ENCODE measurements around the gene SIT1. TPM values are rescaled to one million over a fixed set of nuclear protein-coding genes. Genes with fewer than 3 reads are reported as not detected.

SIT1 gene
- total and polyA plus RNA-seq, 5 donors from 2014 or later: 76.9 to 346 (median 287) TPM

DNA sequence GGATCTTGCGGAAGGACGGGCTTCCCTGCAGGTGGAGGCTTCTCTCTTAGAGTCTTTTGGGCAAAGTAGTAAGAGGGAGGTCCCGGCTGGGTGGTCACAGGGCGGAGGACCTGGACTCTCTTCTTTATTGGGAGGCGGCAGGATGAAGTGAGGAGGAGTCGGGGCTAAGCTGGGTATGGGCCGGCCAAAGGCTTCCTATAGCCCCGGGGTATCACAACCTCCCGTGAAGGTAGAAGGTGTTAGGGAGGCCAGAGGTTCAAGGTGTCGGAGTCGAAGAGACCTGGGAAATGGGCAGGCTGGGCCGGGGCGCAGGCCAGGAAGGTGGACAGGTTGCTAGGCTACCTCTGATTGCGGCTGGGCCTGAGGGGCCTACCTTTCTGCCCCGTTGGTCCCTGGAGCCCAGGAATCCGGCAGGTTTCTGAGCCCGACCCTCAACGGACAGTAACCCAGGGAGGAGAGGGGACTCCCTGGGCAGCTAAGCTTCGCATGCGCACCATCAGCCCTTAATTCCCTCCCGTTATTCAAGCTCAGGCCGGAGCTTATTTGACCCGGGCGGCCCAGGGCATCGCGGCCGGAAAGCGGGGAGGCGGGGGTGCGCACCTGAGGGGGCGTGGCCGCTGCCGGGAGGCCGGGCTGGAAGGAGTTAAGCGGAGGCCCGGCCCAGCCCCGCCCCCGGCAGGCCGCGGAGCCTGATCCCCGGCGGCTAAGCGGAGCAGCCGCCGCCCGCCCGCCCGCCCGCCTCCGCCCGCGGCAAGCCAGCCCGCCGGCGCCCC, 46.0 kb downstream of the SIT1 start, which contains the start of gene TESK1:
Gene TESK1, plus strand, starts transcription at position 685 of the 773 bp plus-strand sequence. CDS start 358 bp downstream, outside the sequence.
- H3K9me3 ChIP-seq (ENCODE audit: control insufficient read depth in 2 of 2, low read length in 2 of 2): no peaks in the 10 kb centered on the region
- no peaks in the 10 kb centered on the region for H3K27me3 ChIP-seq (ENCODE audit: control insufficient read depth, insufficient read depth, low read length)
- Mint-ChIP-seq H3K9me3 (no peaks in the 10 kb centered on the region), H3K36me3 (peaks cover 5% of the 10 kb centered on the region), H3K4me1 (peaks cover 5 to 43% (median 22%) of the 10 kb centered on the region in 4 donors), H3K27me3 (peaks cover 6% of the 10 kb centered on the region), H3K27ac (peak within 1 kb of the TSS; percentile 97 to 100 (median 98)), H3K4me3 (peak within 1 kb of the TSS; percentile 91 to 99 (median 96))
- peak; percentile 29 to 33 for ATAC-seq (ENCODE audit: low read depth in 2 of 2)
- peak within 1 kb of the TSS; percentile 83 for H3K4me3 ChIP-seq (ENCODE audit: low read depth, low read length)
- peaks cover 25% of the 10 kb centered on the region for H3K36me3 ChIP-seq (ENCODE audit: control insufficient read depth, insufficient read depth, low read length)
- peaks cover 27% of the 10 kb centered on the region for H3K4me1 ChIP-seq (ENCODE audit: control insufficient read depth, insufficient read depth, low read length, poor library complexity, severe bottlenecking)
- peak; percentile 78 to 90 (median 83) for DNase-seq
- H3K27ac ChIP-seq (ENCODE audit: insufficient read depth, low read length, poor library complexity, severe bottlenecking): peak within 1 kb of the TSS; percentile 88

DNA sequence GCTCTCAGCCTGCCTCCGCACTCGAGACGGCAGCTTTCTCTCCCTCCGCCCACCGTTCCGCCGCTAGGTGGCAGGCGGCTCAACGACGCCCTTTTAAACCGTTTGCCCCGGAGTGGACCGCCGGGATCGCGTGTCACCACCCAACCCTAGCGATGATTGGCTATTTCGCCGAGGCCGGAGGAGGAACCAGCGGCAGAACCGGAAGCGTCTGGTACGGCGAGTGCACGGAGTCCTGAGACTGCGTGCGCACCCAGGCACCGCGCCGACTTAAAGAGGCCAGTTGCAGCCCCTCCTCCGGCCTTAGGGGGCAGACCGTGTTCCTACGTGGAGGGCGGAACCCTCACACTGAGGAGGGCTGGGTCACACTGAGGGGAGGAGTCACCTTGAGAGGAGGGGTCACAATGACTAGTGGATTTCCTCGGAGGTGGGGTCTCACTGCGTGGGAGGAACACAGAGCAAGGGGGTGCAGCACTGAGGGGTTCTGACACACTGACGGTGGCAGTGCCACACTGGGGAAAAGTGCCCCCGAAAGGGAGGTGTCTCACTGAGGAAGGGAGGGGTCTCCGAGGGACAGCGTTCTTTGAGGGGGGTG, 46.6 kb downstream of the SIT1 start:
- Mint-ChIP-seq H3K27ac (peak overlapping the region; percentile 97 to 100 (median 98)), H3K36me3 (peaks cover 5% of the 10 kb centered on the region), H3K9me3 (no peaks in the 10 kb centered on the region), H3K4me3 (peak overlapping the region; percentile 91 to 99 (median 96)), H3K4me1 (peaks cover 5 to 43% (median 22%) of the 10 kb centered on the region in 4 donors), H3K27me3 (peaks cover 6% of the 10 kb centered on the region)
- ATAC-seq (ENCODE audit: low read depth in 2 of 2) (peak; percentile 88 to 91), DNase-seq (peak; percentile 99 to 100 (median 99))
- Histone ChIP-seq H3K4me3 (ENCODE audit: low read depth, low read length) (peak overlapping the region; percentile 83), H3K4me1 (ENCODE audit: control insufficient read depth, insufficient read depth, low read length, poor library complexity, severe bottlenecking) (peaks cover 27% of the 10 kb centered on the region), H3K27ac (ENCODE audit: insufficient read depth, low read length, poor library complexity, severe bottlenecking) (peak overlapping the region; percentile 88), H3K36me3 (ENCODE audit: control insufficient read depth, insufficient read depth, low read length) (peaks cover 19% of the 10 kb centered on the region), H3K9me3 (ENCODE audit: control insufficient read depth in 2 of 2, low read length in 2 of 2) (no peaks in the 10 kb centered on the region), H3K27me3 (ENCODE audit: control insufficient read depth, insufficient read depth, low read length) (no peaks in the 10 kb centered on the region)

GRCh38 chr9:35603506-35603985, 47.2 kb downstream of the SIT1 start:
- ATAC-seq (ENCODE audit: low read depth in 2 of 2) (no peak), DNase-seq (no peak)
- Histone ChIP-seq H3K4me3 (ENCODE audit: low read depth, low read length) (peak overlapping the region; percentile 76), H3K36me3 (ENCODE audit: control insufficient read depth, insufficient read depth, low read length) (peaks cover 14% of the 10 kb centered on the region), H3K9me3 (ENCODE audit: control insufficient read depth in 2 of 2, low read length in 2 of 2) (no peaks in the 10 kb centered on the region), H3K27me3 (ENCODE audit: control insufficient read depth, insufficient read depth, low read length) (no peaks in the 10 kb centered on the region), H3K27ac (ENCODE audit: insufficient read depth, low read length, poor library complexity, severe bottlenecking) (peak overlapping the region; percentile 88), H3K4me1 (ENCODE audit: control insufficient read depth, insufficient read depth, low read length, poor library complexity, severe bottlenecking) (peaks cover 27% of the 10 kb centered on the region)
- H3K4me1 Mint-ChIP-seq: peaks cover 5 to 43% (median 22%) of the 10 kb centered on the region in 4 donors
- H3K4me3 Mint-ChIP-seq: peak overlapping the region; percentile 91 to 99 (median 96)
- peak overlapping the region; percentile 97 to 100 (median 98) for H3K27ac Mint-ChIP-seq
- peaks cover 5% of the 10 kb centered on the region for H3K36me3 Mint-ChIP-seq
- peaks cover 6% of the 10 kb centered on the region for H3K27me3 Mint-ChIP-seq
- H3K9me3 Mint-ChIP-seq: no peaks in the 10 kb centered on the region

- Mint-ChIP-seq H3K4me1 (peaks cover 5 to 25% (median 16%) of the 10 kb centered on the region in 4 donors), H3K9me3 (peaks cover 0 to 3% (median 0%) of the 10 kb centered on the region in 7 donors), H3K36me3 (peaks cover 5% of the 10 kb centered on the region), H3K4me3 (no peak overlapping the region), H3K27me3 (peaks cover 6% of the 10 kb centered on the region), H3K27ac (no peak overlapping the region)
- Histone ChIP-seq H3K4me3 (ENCODE audit: low read depth, low read length) (no peak overlapping the region), H3K27me3 (ENCODE audit: control insufficient read depth, insufficient read depth, low read length) (no peaks in the 10 kb centered on the region), H3K36me3 (ENCODE audit: control insufficient read depth, insufficient read depth, low read length) (no peaks in the 10 kb centered on the region), H3K4me1 (ENCODE audit: control insufficient read depth, insufficient read depth, low read length, poor library complexity, severe bottlenecking) (peaks cover 14% of the 10 kb centered on the region), H3K27ac (ENCODE audit: insufficient read depth, low read length, poor library complexity, severe bottlenecking) (no peak overlapping the region), H3K9me3 (ENCODE audit: control insufficient read depth in 2 of 2, low read length in 2 of 2) (no peaks in the 10 kb centered on the region)
- ATAC-seq (ENCODE audit: low read depth in 2 of 2) (no peak), DNase-seq (no peak)
Measured at GRCh38 chr9:35599763-35600604, 50.7 kb downstream of the SIT1 start.

Other genes with a start within 250 kb of the SIT1 start
- 0.42 TPM for gene RUSC2, start 160.8 kb downstream of the SIT1 start, total RNA-seq
- gene RUSC2, start 160.8 kb downstream of the SIT1 start, polyA plus RNA-seq: under 1 TPM in 1 of 4 donors, not detected in 3; 0.12 TPM
- 24.5 TPM for gene TESK1, start 45.7 kb downstream of the SIT1 start, total RNA-seq
- gene TESK1, start 45.7 kb downstream of the SIT1 start, polyA plus RNA-seq: 1 to 10 TPM; 3.9 to 5.7 (median 4.5) TPM
- 7.9 TPM for gene CD72, start 32.5 kb downstream of the SIT1 start, total RNA-seq
- 1 to 10 TPM; 1.0 to 4.0 (median 1.9) TPM for gene CD72, start 32.5 kb downstream of the SIT1 start, polyA plus RNA-seq
- 6,542 TPM for gene RMRP, start 7.1 kb upstream of the SIT1 start, total RNA-seq
- not detected for gene RMRP, start 7.1 kb upstream of the SIT1 start, polyA plus RNA-seq
- gene CCDC107, start 7.4 kb upstream of the SIT1 start, total RNA-seq: 31.2 TPM
- 10 to 100 TPM; 65.8 to 83.2 (median 71.7) TPM for gene CCDC107, start 7.4 kb upstream of the SIT1 start, polyA plus RNA-seq
- 0.84 TPM for gene ARHGEF39, start 14.3 kb upstream of the SIT1 start, total RNA-seq
- under 1 TPM; 0.36 to 0.66 (median 0.44) TPM for gene ARHGEF39, start 14.3 kb upstream of the SIT1 start, polyA plus RNA-seq
- not detected for gene CA9, start 23.0 kb upstream of the SIT1 start, total RNA-seq
- gene CA9, start 23.0 kb upstream of the SIT1 start, polyA plus RNA-seq: under 1 TPM in 1 of 4 donors, not detected in 3; 0.48 TPM
- 38.8 TPM for gene TPM2, start 39.0 kb upstream of the SIT1 start, total RNA-seq
- not detected for gene TPM2, start 39.0 kb upstream of the SIT1 start, polyA plus RNA-seq
- gene TLN1, start 81.3 kb upstream of the SIT1 start, total RNA-seq: 277 TPM
- 10 to 100 TPM; 33.7 to 36.2 (median 35.9) TPM for gene TLN1, start 81.3 kb upstream of the SIT1 start, polyA plus RNA-seq
- 14.6 TPM for gene CREB3, start 81.7 kb upstream of the SIT1 start, total RNA-seq
- gene CREB3, start 81.7 kb upstream of the SIT1 start, polyA plus RNA-seq: 10 to 100 TPM; 33.4 to 36.4 (median 34.6) TPM
- gene GBA2, start 98.3 kb upstream of the SIT1 start, total RNA-seq: 47.9 TPM
- gene GBA2, start 98.3 kb upstream of the SIT1 start, polyA plus RNA-seq: 10 to 100 TPM; 18.7 to 27.1 (median 21.2) TPM
- 22.8 TPM for gene RGP1, start 98.4 kb upstream of the SIT1 start, total RNA-seq
- 10 to 100 TPM in 1 of 4 donors, 1 to 10 TPM in 3; 4.6 to 10.2 (median 7.0) TPM for gene RGP1, start 98.4 kb upstream of the SIT1 start, polyA plus RNA-seq
- not detected for gene MSMP, start 103.3 kb upstream of the SIT1 start, total RNA-seq
- gene MSMP, start 103.3 kb upstream of the SIT1 start, polyA plus RNA-seq: under 1 TPM in 1 of 4 donors, not detected in 3; 0.69 TPM
- 7.7 TPM for gene NPR2, start 140.7 kb upstream of the SIT1 start, total RNA-seq
- gene NPR2, start 140.7 kb upstream of the SIT1 start, polyA plus RNA-seq: 1 to 10 TPM in 2 of 4 donors, under 1 TPM in 1, not detected in 1; 0.46 to 1.9 (median 1.5) TPM
- gene SPAG8, start 161.3 kb upstream of the SIT1 start, total RNA-seq: 0.99 TPM
- 1 to 10 TPM in 1 of 4 donors, under 1 TPM in 2, not detected in 1; 0.75 to 1.3 (median 0.85) TPM for gene SPAG8, start 161.3 kb upstream of the SIT1 start, polyA plus RNA-seq
- gene HINT2, start 164.1 kb upstream of the SIT1 start, total RNA-seq: 21.7 TPM
- gene HINT2, start 164.1 kb upstream of the SIT1 start, polyA plus RNA-seq: 100 to 1,000 TPM in 2 of 4 donors, 10 to 100 TPM in 2; 70.5 to 105 (median 90.6) TPM
- not detected for gene FAM221B, start 177.8 kb upstream of the SIT1 start, total RNA-seq
- gene FAM221B, start 177.8 kb upstream of the SIT1 start, polyA plus RNA-seq: under 1 TPM in 1 of 4 donors, not detected in 3; 0.03 TPM
- 3.3 TPM for gene TMEM8B, start 178.3 kb upstream of the SIT1 start, total RNA-seq
- 1 to 10 TPM in 3 of 4 donors, under 1 TPM in 1; 0.21 to 1.5 (median 1.3) TPM for gene TMEM8B, start 178.3 kb upstream of the SIT1 start, polyA plus RNA-seq
- gene OR13J1, start 219.5 kb upstream of the SIT1 start, total RNA-seq: not detected
- not detected for gene OR13J1, start 219.5 kb upstream of the SIT1 start, polyA plus RNA-seq